ENCODE results near the gene FMO3.

The FMO3 gene

DNA sequence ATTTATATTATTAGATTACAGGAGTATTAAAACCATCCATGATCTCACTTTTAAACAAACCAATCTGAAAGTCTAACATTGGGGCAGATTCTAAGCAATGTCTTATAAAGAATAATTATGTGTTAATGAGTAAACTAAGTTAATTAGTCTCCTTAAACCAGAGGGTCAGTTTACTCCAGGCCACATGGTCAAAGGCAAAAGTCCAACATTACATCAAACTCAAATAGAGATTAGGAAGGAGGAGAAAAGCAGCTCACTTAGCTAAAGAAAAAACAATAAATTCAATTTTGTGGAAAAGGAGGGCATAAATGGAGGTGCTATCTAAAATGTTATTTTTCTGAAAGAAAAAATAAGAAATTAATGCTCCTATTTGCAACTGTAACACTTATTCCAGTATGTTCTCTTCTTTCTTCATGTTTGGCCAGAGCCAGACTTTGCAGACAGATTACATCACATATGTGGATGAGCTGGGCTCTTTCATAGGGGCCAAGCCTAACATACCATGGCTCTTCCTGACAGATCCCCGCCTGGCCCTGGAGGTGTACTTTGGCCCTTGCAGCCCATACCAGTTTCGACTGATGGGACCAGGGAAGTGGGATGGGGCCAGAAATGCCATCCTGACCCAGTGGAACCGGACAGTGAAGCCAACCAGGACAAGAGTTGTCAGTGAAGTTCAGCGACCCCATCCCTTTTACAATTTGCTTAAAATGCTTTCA lies 70.1 kb downstream of the FMO3 start:
- no peak for DNase-seq

GRCh38 chr1:171161431-171161830 lies 70.7 kb downstream of the FMO3 start:
- DNase-seq: no peak

- DNase-seq: no peak
These were observed 75.7 kb downstream of the FMO3 start for GRCh38 chr1:171166361-171166760.

All from activated gamma-delta T cell (primary cell).